A549 (cell line): Measurements from ENCODE around the gene CNNM2. TPM values are rescaled to one million over a fixed set of nuclear protein-coding genes. Genes with fewer than 3 reads are reported as not detected.

Source experiments
- ATAC-seq, 2 experiments: fragments of 200-7000 bp in 1 of 2; fragments of >200 bp in 1 of 2; cut with Nextera tagmentation in 1 of 2; cut with Tn5 transposase in 1 of 2; 3 replicates each; pipeline versions ENCODE4 v1.8.0 to v1.9.1; 2018 to 2020; ENCODE audit warnings: mild to moderate bottlenecking in 1 of 2, moderate library complexity in 1 of 2
- CTCF ChIA-PET: fragments of 300-600 bp; sonication (Branson Sonifier 250); formaldehyde crosslinking; extraction: SDS; loops from one replicate; lab custom pipeline; 2021; ENCODE audit warnings: antibody characterized with exemption, inconsistent platforms; lab: Yijun Ruan, JAX
- POLR2A ChIA-PET: fragments of 350-600 bp; formaldehyde crosslinking; extraction: SDS; loops from one replicate; lab custom pipeline; 2021; ENCODE audit warnings: antibody characterized with exemption, inconsistent platforms; lab: Yijun Ruan, JAX
- DNase-seq, 2 experiments: peaks; one replicate each; pipeline versions ENCODE4 v3.0.0 to v3.0.0-alpha.2; 2011 to 2016; ENCODE audit warnings: low read depth in 1 of 2, low spot score in 1 of 2
- FAIRE-seq: peaks from 2 replicates; lab custom pipeline; 2011; peaks lifted over from hg19 to GRCh38; lab: Jason Lieb, UNC
- H3K27ac ChIP-seq, 2 experiments: fragments of >200 bp; sonication (Bioruptor Twin); formaldehyde crosslinking; 3 replicates each; pipeline ENCODE4 v1.5.1; 2016 to 2017
- H3K4me1 ChIP-seq: fragments of >200 bp; sonication (Bioruptor Twin); formaldehyde crosslinking; 3 replicates; pipeline ENCODE4 v1.6.1; 2016
- H3K4me2 ChIP-seq: fragments of >200 bp; sonication (Bioruptor Twin); formaldehyde crosslinking; 3 replicates; pipeline ENCODE4 v1.6.1; 2016
- H3K4me3 ChIP-seq: fragments of >200 bp; sonication (Bioruptor Twin); formaldehyde crosslinking; 3 replicates; pipeline ENCODE4 v1.5.1; 2016
- H3K9me3 ChIP-seq: fragments of >200 bp; sonication (Bioruptor Twin); formaldehyde crosslinking; 3 replicates; pipeline ENCODE4 v1.6.1; 2016
- CBX2 ChIP-seq: fragments of 200-600 bp; sonication (generic); IDR thresholded peaks from 2 replicates; pipeline ENCODE4 v1.6.1; 2016; ENCODE audit warnings: low read depth, mild to moderate bottlenecking, borderline replicate concordance
- CEBPB ChIP-seq, 2 experiments: fragments of >200 bp in 1 of 2; sonication (Bioruptor Twin) in 1 of 2; formaldehyde crosslinking in 1 of 2; IDR thresholded peaks; 2 replicates each; pipeline ENCODE4 v1.6.1; 2012 to 2016
- CHD4 ChIP-seq: fragments of 200-600 bp; sonication (generic); IDR thresholded peaks from 2 replicates; pipeline ENCODE4 v1.6.1; 2016; ENCODE audit warnings: antibody characterized with exemption, mild to moderate bottlenecking, borderline replicate concordance
- EHF ChIP-seq: fragments of 250-450 bp; sonication (Bioruptor Pico); IDR thresholded peaks from 2 replicates; pipeline ENCODE4 v1.5.0; 2020; ENCODE audit warnings: mild to moderate bottlenecking
- EHMT2 ChIP-seq: fragments of 200-600 bp; sonication (generic); IDR thresholded peaks from 2 replicates; pipeline ENCODE4 v1.6.1; 2016; ENCODE audit warnings: antibody characterized with exemption, low read depth, mild to moderate bottlenecking, moderate library complexity
- EP300 ChIP-seq, 2 experiments: fragments of >200 bp; sonication (Bioruptor Twin); formaldehyde crosslinking; IDR thresholded peaks; 2 replicates in 1 of 2; 3 replicates in 1 of 2; pipeline ENCODE4 v1.6.1; 2016 to 2017
- ESRRA ChIP-seq: fragments of 150-350 bp; IDR thresholded peaks from 2 replicates; pipeline ENCODE4 v1.6.1; 2014; ENCODE audit warnings: mild to moderate bottlenecking, low read length, borderline replicate concordance
- FOSL2 ChIP-seq, 2 experiments: fragments of 450-650 bp in 1 of 2; fragments of >200 bp in 1 of 2; sonication (Bioruptor Twin) in 1 of 2; formaldehyde crosslinking; IDR thresholded peaks; 2 replicates each; pipeline versions ENCODE4 v1.5.0 to v1.6.1; 2016 to 2020; ENCODE audit warnings: mild to moderate bottlenecking in 1 of 2, moderate library complexity in 1 of 2
- FOXS1 ChIP-seq: fragments of 250-450 bp; sonication (Bioruptor Pico); IDR thresholded peaks from 2 replicates; pipeline ENCODE4 v1.5.0; 2020; ENCODE audit warnings: mild to moderate bottlenecking, moderate library complexity
- HOXA7 ChIP-seq: fragments of 250-450 bp; sonication (Bioruptor Pico); IDR thresholded peaks from 2 replicates; pipeline ENCODE4 v1.5.0; 2020; ENCODE audit warnings: mild to moderate bottlenecking, moderate library complexity
- HOXB5 ChIP-seq: fragments of 250-450 bp; sonication (Bioruptor Pico); IDR thresholded peaks from 2 replicates; pipeline ENCODE4 v1.5.0; 2020; ENCODE audit warnings: mild to moderate bottlenecking, moderate library complexity
- KDM1A ChIP-seq: fragments of 200-600 bp; sonication (generic); IDR thresholded peaks from 2 replicates; pipeline ENCODE4 v1.6.1; 2016; ENCODE audit warnings: low read depth, mild to moderate bottlenecking
- MAZ ChIP-seq: fragments of 150-350 bp; IDR thresholded peaks from 2 replicates; pipeline ENCODE4 v1.6.1; 2014; ENCODE audit warnings: antibody characterized with exemption, low read depth, low read length, borderline replicate concordance
- MYC ChIP-seq: IDR thresholded peaks from 2 replicates; pipeline ENCODE4 v1.6.1; 2012; ENCODE audit warnings: mild to moderate bottlenecking, inconsistent platforms, low read length, improper control_type of control experiment, borderline replicate concordance
- NFE2L2 ChIP-seq: fragments of 150-350 bp; conservative IDR thresholded peaks from 2 replicates; pipeline ENCODE4 v1.6.1; 2014; ENCODE audit warnings: low read length
- NPAS2 ChIP-seq: fragments of 250-450 bp; sonication (Bioruptor Pico); IDR thresholded peaks from 2 replicates; pipeline ENCODE4 v1.8.0; 2022; ENCODE audit warnings: mild to moderate bottlenecking, moderate library complexity, borderline replicate concordance
- NR3C1 ChIP-seq: fragments of >200 bp; sonication (Bioruptor Twin); formaldehyde crosslinking; IDR thresholded peaks from 3 replicates; pipeline ENCODE4 v1.6.1; 2017
- POLR2A ChIP-seq: IDR thresholded peaks from 2 replicates; pipeline ENCODE4 v1.6.1; 2012; ENCODE audit warnings: mild to moderate bottlenecking, low read length
- RAD21 ChIP-seq, 2 experiments: fragments of >200 bp in 1 of 2; sonication (Bioruptor Twin) in 1 of 2; formaldehyde crosslinking in 1 of 2; IDR thresholded peaks in 1 of 2; conservative IDR thresholded peaks in 1 of 2; 2 replicates in 1 of 2; 3 replicates in 1 of 2; pipeline ENCODE4 v1.6.1; 2012 to 2018; ENCODE audit warnings: inconsistent platforms in 1 of 2
- RNF2 ChIP-seq: fragments of 200-600 bp; sonication (generic); IDR thresholded peaks from 2 replicates; pipeline ENCODE4 v1.6.1; 2016; ENCODE audit warnings: low read depth, mild to moderate bottlenecking, antibody characterized with exemption, moderate library complexity, borderline replicate concordance
- SMC3 ChIP-seq: fragments of >200 bp; sonication (Bioruptor Twin); formaldehyde crosslinking; IDR thresholded peaks from 3 replicates; pipeline ENCODE4 v1.6.1; 2018; ENCODE audit warnings: inconsistent platforms
- SREBF2 ChIP-seq: fragments of 450-650 bp; IDR thresholded peaks from 2 replicates; pipeline ENCODE4 v1.6.1; 2014; ENCODE audit warnings: mild to moderate bottlenecking, moderate library complexity
- TP53 ChIP-seq: fragments of 250-450 bp; sonication (Bioruptor Pico); IDR thresholded peaks from 2 replicates; pipeline ENCODE4 v1.5.0; 2021; ENCODE audit warnings: mild to moderate bottlenecking, moderate library complexity
- ZNF302 ChIP-seq: fragments of 250-450 bp; sonication (Bioruptor Pico); IDR thresholded peaks from 2 replicates; pipeline ENCODE4 v1.9.0; 2021; ENCODE audit warnings: inconsistent platforms, mild to moderate bottlenecking, moderate library complexity
- ZSCAN20 ChIP-seq: fragments of 250-450 bp; sonication (Bioruptor Pico); IDR thresholded peaks from 2 replicates; pipeline ENCODE4 v1.8.0; 2022; ENCODE audit warnings: mild to moderate bottlenecking, moderate library complexity
- WGBS: methylation state at CpG from one replicate; pipeline ENCODE4 v1.1.6; 2017; ENCODE audit errors: missing lambda C conversion rate; 5-methylcytosine and 5-hydroxymethylcytosine counted together
- polyA plus RNA-seq, 4 experiments: library from polyadenylated mRNA; depleted of rRNA in 3 of 4; stranded (reverse); fragments of >200 nt; fragmentation: RNase III in 1 of 4; extraction: RNeasy Plus Mini Kit Qiagen cat#74134 plus additional on column Dnase treatment in 1 of 4; gene quantifications; 2 replicates in 3 of 4; 3 replicates in 1 of 4; pipeline ENCODE4 v1.2.3, GENCODE V29; 2011 to 2017
- TF ChIP-seq, protein P1 (sequence below): fragments of 150-350 bp; IDR thresholded peaks from 2 replicates; pipeline ENCODE4 v1.6.1; 2014; ENCODE audit warnings: low read depth, mild to moderate bottlenecking, low read length
- TF ChIP-seq, protein P2 (sequence below): IDR thresholded peaks from 2 replicates; pipeline ENCODE4 v1.6.1; 2012
- TF ChIP-seq, protein P3 (sequence below): IDR thresholded peaks from 2 replicates; pipeline ENCODE4 v1.6.1; 2012
- TF ChIP-seq, protein P4 (sequence below): fragments of >200 bp; sonication (Bioruptor Twin); formaldehyde crosslinking; IDR thresholded peaks from 3 replicates; pipeline ENCODE4 v1.5.1; 2016
- TF ChIP-seq, protein P5 (sequence below): fragments of >200 bp; sonication (Bioruptor Twin); formaldehyde crosslinking; IDR thresholded peaks from 2 replicates; pipeline ENCODE4 v1.6.1; 2016

Gene CNNM2
- polyA plus RNA-seq, 2 of the 4 experiments (the other 2 are of a cell fraction), result 6.4 to 6.9 TPM

DNA sequence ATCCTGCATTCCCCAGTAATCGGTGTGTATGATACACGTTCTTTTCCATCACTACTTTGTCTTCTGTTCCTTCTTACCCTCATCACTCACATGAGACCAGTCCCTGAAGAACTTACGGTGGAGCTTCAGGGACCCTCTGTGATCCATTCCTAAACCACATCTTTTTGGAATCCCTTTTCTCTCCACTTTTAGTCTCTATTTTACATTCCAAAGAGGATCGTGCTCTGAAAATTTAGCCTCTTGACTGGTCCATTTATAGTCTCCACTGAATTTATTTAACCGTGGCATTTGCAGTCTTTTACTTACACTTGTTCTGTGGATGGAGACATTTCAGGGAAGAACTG lies 165.9 kb downstream of the CNNM2 start:
- no peak for ATAC-seq
- CTCF ChIA-PET, result interaction anchor here (1.1 to 2.4 kb wide), 2 partner anchors 14 to 161 kb away, joined by 3 to 12 read pairs; no protein-coding TSS in a partner anchor
- POLR2A ChIA-PET, result no interaction called here
- TF ChIP-seq, protein P1, sequence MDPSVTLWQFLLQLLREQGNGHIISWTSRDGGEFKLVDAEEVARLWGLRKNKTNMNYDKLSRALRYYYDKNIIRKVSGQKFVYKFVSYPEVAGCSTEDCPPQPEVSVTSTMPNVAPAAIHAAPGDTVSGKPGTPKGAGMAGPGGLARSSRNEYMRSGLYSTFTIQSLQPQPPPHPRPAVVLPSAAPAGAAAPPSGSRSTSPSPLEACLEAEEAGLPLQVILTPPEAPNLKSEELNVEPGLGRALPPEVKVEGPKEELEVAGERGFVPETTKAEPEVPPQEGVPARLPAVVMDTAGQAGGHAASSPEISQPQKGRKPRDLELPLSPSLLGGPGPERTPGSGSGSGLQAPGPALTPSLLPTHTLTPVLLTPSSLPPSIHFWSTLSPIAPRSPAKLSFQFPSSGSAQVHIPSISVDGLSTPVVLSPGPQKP, result no peak
- TF ChIP-seq TP53 (CRISPR knock-in tag) (no peak), SMC3 (no peak), NR3C1 (no peak), CBX2 (no peak), SREBF2 (no peak), FOSL2 (IDR thresholded peaks at IDR 0.05) (no peak), FOSL2 (CRISPR knock-in tag; IDR thresholded peaks at IDR 0.05) (no peak), MYC (no peak), CEBPB (IDR thresholded peaks at IDR 0.05) (no peak)
- no peak for DNase-seq
- no peak overlapping the region for H3K4me2 ChIP-seq
- H3K4me3 ChIP-seq, result no peak overlapping the region
- H3K4me1 ChIP-seq, result no peaks in the 10 kb centered on the region
- no peak for FAIRE-seq
- H3K27ac ChIP-seq, result no peak overlapping the region
- 86% methylated on average over 5 of the region's 5 CpGs for WGBS
- H3K9me3 ChIP-seq, result no peaks in the 10 kb centered on the region

DNA sequence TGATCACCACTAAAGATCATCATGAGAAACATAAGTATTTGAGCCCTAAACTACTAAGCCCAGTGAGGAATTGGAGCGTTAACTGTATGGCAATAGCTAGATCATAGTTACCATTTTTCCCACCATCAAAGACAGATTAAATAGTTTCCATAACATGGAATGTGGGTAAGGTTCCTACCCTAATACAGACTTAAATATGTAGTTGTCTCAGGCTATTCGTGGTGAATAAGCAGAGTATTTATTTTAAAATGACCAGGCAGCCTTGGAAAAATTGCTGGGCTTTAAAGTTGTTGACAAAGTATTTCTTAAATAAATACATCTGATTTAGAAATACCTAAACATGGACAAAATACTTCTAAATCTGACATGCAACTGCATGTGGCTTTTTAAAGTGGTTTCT lies 168.2 kb downstream of the CNNM2 start:
- ChIA-PET POLR2A (interaction anchor here (0.5 kb wide), 1 partner anchor 156 kb away, joined by 6 read pairs; no protein-coding TSS in a partner anchor), CTCF (interaction anchor here (0.7 to 2.4 kb wide), 5 partner anchors 17 to 190 kb away, joined by 3 to 12 read pairs (median 5); partner anchors contain the start of genes CNNM2 and INA)
- FAIRE-seq, result no peak

DNA sequence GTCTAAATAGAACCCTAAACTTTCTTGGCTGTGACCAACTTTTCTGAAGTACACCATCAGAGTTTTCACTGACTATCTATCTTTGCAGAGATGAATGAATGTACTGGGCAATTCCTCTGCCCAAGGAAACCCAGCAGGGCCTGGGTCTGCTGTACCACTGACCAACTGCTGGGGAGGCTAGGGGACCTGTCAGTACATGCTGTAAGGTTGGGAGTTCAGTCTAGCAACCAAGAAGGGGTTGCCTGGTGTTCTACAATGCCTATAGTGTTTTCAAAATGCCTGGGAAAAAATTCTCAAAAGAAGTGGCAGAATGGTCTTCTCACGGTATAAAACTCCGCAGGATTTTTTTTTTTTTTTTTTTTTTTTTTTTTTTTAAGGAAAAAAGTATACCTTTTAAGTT lies 168.7 kb downstream of the CNNM2 start:
- CTCF ChIA-PET, result interaction anchor here (0.7 to 2.4 kb wide), 3 partner anchors 17 to 190 kb away, joined by 3 to 9 read pairs (median 3); partner anchors contain the start of gene INA
- FAIRE-seq (no peak), ATAC-seq (no peak)

More for the DNA sequence above, 168.2 kb downstream of the CNNM2 start:
- WGBS, result 66% methylated on average over 2 of the region's 2 CpGs
- H3K4me1 ChIP-seq, result no peaks in the 10 kb centered on the region
- H3K27ac ChIP-seq, result no peak overlapping the region
- no peak for TF ChIP-seq ZSCAN20
- TF ChIP-seq EHF (CRISPR knock-in tag), result no peak
- TF ChIP-seq, protein P1, result no peak
- TF ChIP-seq EHMT2, result no peak
- TF ChIP-seq CBX2, result no peak
- TF ChIP-seq POLR2A, result no peak
- TF ChIP-seq CEBPB (IDR thresholded peaks at IDR 0.05), result no peak
- TF ChIP-seq ESRRA, result no peak
- TF ChIP-seq, protein P2, sequence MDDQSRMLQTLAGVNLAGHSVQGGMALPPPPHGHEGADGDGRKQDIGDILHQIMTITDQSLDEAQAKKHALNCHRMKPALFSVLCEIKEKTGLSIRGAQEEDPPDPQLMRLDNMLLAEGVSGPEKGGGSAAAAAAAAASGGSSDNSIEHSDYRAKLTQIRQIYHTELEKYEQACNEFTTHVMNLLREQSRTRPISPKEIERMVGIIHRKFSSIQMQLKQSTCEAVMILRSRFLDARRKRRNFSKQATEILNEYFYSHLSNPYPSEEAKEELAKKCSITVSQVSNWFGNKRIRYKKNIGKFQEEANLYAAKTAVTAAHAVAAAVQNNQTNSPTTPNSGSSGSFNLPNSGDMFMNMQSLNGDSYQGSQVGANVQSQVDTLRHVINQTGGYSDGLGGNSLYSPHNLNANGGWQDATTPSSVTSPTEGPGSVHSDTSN, result no peak
- no peak for TF ChIP-seq SREBF2
- no peak for TF ChIP-seq KDM1A
- no peak for TF ChIP-seq CHD4
- no peak for TF ChIP-seq EP300 (IDR thresholded peaks at IDR 0.05)
- no peak for TF ChIP-seq MAZ
- no peak for TF ChIP-seq NFE2L2
- H3K4me2 ChIP-seq, result no peak overlapping the region
- ATAC-seq (no peak), DNase-seq (no peak)
- H3K4me3 ChIP-seq, result no peak overlapping the region
- H3K9me3 ChIP-seq, result no peaks in the 10 kb centered on the region

More for the DNA sequence above, 168.7 kb downstream of the CNNM2 start:
- no peak overlapping the region for H3K27ac ChIP-seq
- TF ChIP-seq RNF2, result no peak
- TF ChIP-seq FOXS1 (CRISPR knock-in tag), result no peak
- TF ChIP-seq HOXB5 (CRISPR knock-in tag), result no peak
- TF ChIP-seq, protein P3, sequence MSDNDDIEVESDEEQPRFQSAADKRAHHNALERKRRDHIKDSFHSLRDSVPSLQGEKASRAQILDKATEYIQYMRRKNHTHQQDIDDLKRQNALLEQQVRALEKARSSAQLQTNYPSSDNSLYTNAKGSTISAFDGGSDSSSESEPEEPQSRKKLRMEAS, result no peak
- TF ChIP-seq, protein P1, result no peak
- TF ChIP-seq, protein P4, sequence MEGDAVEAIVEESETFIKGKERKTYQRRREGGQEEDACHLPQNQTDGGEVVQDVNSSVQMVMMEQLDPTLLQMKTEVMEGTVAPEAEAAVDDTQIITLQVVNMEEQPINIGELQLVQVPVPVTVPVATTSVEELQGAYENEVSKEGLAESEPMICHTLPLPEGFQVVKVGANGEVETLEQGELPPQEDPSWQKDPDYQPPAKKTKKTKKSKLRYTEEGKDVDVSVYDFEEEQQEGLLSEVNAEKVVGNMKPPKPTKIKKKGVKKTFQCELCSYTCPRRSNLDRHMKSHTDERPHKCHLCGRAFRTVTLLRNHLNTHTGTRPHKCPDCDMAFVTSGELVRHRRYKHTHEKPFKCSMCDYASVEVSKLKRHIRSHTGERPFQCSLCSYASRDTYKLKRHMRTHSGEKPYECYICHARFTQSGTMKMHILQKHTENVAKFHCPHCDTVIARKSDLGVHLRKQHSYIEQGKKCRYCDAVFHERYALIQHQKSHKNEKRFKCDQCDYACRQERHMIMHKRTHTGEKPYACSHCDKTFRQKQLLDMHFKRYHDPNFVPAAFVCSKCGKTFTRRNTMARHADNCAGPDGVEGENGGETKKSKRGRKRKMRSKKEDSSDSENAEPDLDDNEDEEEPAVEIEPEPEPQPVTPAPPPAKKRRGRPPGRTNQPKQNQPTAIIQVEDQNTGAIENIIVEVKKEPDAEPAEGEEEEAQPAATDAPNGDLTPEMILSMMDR, result no peak
- no peak for TF ChIP-seq RAD21 (conservative IDR thresholded peaks at IDR 0.05 in 1 of 2, IDR thresholded peaks at IDR 0.05 in 1 of 2)
- no peak for TF ChIP-seq TP53 (CRISPR knock-in tag)
- TF ChIP-seq, protein P5, sequence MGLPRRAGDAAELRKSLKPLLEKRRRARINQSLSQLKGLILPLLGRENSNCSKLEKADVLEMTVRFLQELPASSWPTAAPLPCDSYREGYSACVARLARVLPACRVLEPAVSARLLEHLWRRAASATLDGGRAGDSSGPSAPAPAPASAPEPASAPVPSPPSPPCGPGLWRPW, result no peak
- TF ChIP-seq NPAS2, result no peak
- no peak for TF ChIP-seq ZNF302 (CRISPR knock-in tag)
- no peak for TF ChIP-seq HOXA7
- WGBS, result 95% methylated on average over 2 of the region's 2 CpGs
- DNase-seq, result no peak
- POLR2A ChIA-PET, result no interaction called here
- no peaks in the 10 kb centered on the region for H3K9me3 ChIP-seq
- H3K4me2 ChIP-seq, result no peak overlapping the region
- H3K4me1 ChIP-seq, result no peaks in the 10 kb centered on the region
- no peak overlapping the region for H3K4me3 ChIP-seq
